MCF 10A (cell line): ENCODE data around the gene TSSK3. TPM values are rescaled to one million over a fixed set of nuclear protein-coding genes. Genes with fewer than 3 reads are reported as not detected.

Source experiments
- BruUV-seq: library from RNA; stranded (reverse); fragments of 400-500 nt; replicated peaks from 2 replicates; lab custom pipeline; 2021; lab: Mats Ljungman, UMichigan
- CTCF ChIA-PET: fragments of 300-600 bp; sonication (Branson Sonifier 250); formaldehyde crosslinking; extraction: SDS; loops from one replicate; lab custom pipeline; 2021; ENCODE audit warnings: antibody characterized with exemption, inconsistent platforms; lab: Yijun Ruan, JAX
- POLR2A ChIA-PET: fragments of 300-600, 350-650 bp; sonication (Branson Sonifier 250); formaldehyde crosslinking; extraction: SDS; loops from one replicate; lab custom pipeline; 2020; ENCODE audit warnings: antibody characterized with exemption, inconsistent platforms; lab: Yijun Ruan, JAX
- DNase-seq: peaks from one replicate; pipeline ENCODE4 v3.0.0-alpha.2; 2018; ENCODE audit not compliant: unreplicated experiment
- H3K27ac Mint-ChIP-seq: one replicate; pipeline ENCODE4 v1.8.0; 2022; ENCODE audit warnings: mild to moderate bottlenecking, low read depth, mixed read lengths; ENCODE audit not compliant: unreplicated experiment
- H3K27me3 Mint-ChIP-seq: one replicate; pipeline ENCODE4 v1.8.0; 2022; ENCODE audit warnings: mixed read lengths; ENCODE audit not compliant: insufficient read depth, unreplicated experiment
- H3K36me3 Mint-ChIP-seq: one replicate; pipeline ENCODE4 v1.8.0; 2022; ENCODE audit warnings: mild to moderate bottlenecking, moderate library complexity, mixed read lengths; ENCODE audit not compliant: insufficient read depth, unreplicated experiment
- H3K4me1 Mint-ChIP-seq: one replicate; pipeline ENCODE4 v1.8.0; 2022; ENCODE audit warnings: mixed read lengths; ENCODE audit not compliant: insufficient read depth, unreplicated experiment
- H3K4me3 Mint-ChIP-seq: one replicate; pipeline ENCODE4 v1.8.0; 2022; ENCODE audit warnings: mild to moderate bottlenecking, moderate library complexity, mixed read lengths; ENCODE audit not compliant: unreplicated experiment
- H3K9me3 Mint-ChIP-seq: one replicate; pipeline ENCODE4 v1.8.0; 2022; ENCODE audit warnings: mixed read lengths; ENCODE audit not compliant: unreplicated experiment
- CTCF ChIP-seq: fragments of 200-600 bp; IDR thresholded peaks from one replicate; pipeline ENCODE4 v1.8.0; 2022; ENCODE audit warnings: antibody characterized with exemption, mild to moderate bottlenecking; ENCODE audit not compliant: unreplicated experiment
- intact Hi-C: fragments of 100-400 bp; cut with micrococcal nuclease; formaldehyde crosslinking; loops from 2 replicates; pipeline ENCODE4 v1.14.1; 2022
- total RNA-seq: library from RNA; stranded (reverse); gene quantifications from 2 replicates; pipeline ENCODE4 v1.2.3, GENCODE V29; 2022

The TSSK3 gene
- total RNA-seq, 1 experiment from 2014 or later = 2.0 TPM

GRCh38 chr1:32380057-32380456, 17.7 kb downstream of the TSSK3 start:
- no peak overlapping the region for H3K27ac Mint-ChIP-seq

GRCh38 chr1:32386676-32387392, 24.5 kb downstream of the TSSK3 start:
- Mint-ChIP-seq H3K36me3 (peaks cover 36% of the 10 kb centered on the region), H3K4me1 (no peaks in the 10 kb centered on the region), H3K27me3 (no peaks in the 10 kb centered on the region), H3K27ac (no peak overlapping the region), H3K9me3 (no peaks in the 10 kb centered on the region), H3K4me3 (no peak overlapping the region)
- BruUV-seq = no TSS peak
- CTCF ChIA-PET = interaction anchor here (1.4 kb wide), 1 partner anchor 14 kb away, joined by 4 read pairs; no protein-coding TSS in a partner anchor
- no peak for DNase-seq
- no peak for TF ChIP-seq CTCF
- intact Hi-C loops = no loop called here
- POLR2A ChIA-PET = interaction anchor here (0.6 to 3.1 kb wide), 5 partner anchors 7 to 83 kb away, joined by 3 to 20 read pairs (median 3); partner anchors contain the start of gene BSDC1

More at GRCh38 chr1:32380057-32380456, 17.7 kb downstream of the TSSK3 start:
- peaks cover 92% of the 10 kb centered on the region for H3K36me3 Mint-ChIP-seq
- H3K27me3 Mint-ChIP-seq = no peaks in the 10 kb centered on the region
- no peaks in the 10 kb centered on the region for H3K9me3 Mint-ChIP-seq
- intact Hi-C loops = no loop called here
- TF ChIP-seq CTCF = no peak
- no peak overlapping the region for H3K4me3 Mint-ChIP-seq
- no peaks in the 10 kb centered on the region for H3K4me1 Mint-ChIP-seq
- no peak for DNase-seq
- ChIA-PET CTCF (interaction anchor here (0.7 kb wide), 1 partner anchor 13 kb away, joined by 3 read pairs; no protein-coding TSS in a partner anchor), POLR2A (interaction anchor here (1.5 kb wide), 1 partner anchor 15 kb away, joined by 6 read pairs; the partner anchor contains the start of gene BSDC1)
- BruUV-seq = no TSS peak

- no peak for DNase-seq
- Mint-ChIP-seq H3K9me3 (no peaks in the 10 kb centered on the region), H3K27ac (no peak overlapping the region), H3K36me3 (peaks cover 23% of the 10 kb centered on the region), H3K27me3 (no peaks in the 10 kb centered on the region), H3K4me1 (no peaks in the 10 kb centered on the region), H3K4me3 (no peak overlapping the region)
- ChIA-PET CTCF (no interaction called here), POLR2A (no interaction called here)
- intact Hi-C loops = no loop called here
- TF ChIP-seq CTCF = no peak
- BruUV-seq = no TSS peak
Measured at GRCh38 chr1:32388641-32389040, 26.3 kb downstream of the TSSK3 start.
